Smooth muscle cell (in vitro differentiated cells): ENCODE measurements around the gene MROH2A. TPM values are rescaled to one million over a fixed set of nuclear protein-coding genes. Genes with fewer than 3 reads are reported as not detected.

Source experiments
- DNase-seq: peaks from one replicate; lab custom pipeline; 2025; ENCODE audit not compliant: unreplicated experiment; lab: John Stamatoyannopoulos, UW
- H2AFZ ChIP-seq: fragments of 200-600 bp; sonication (generic); 2 replicates; pipeline ENCODE4 v1.6.0; 2016; ENCODE audit warnings: antibody characterized with exemption, low read depth, mild to moderate bottlenecking
- H3F3A ChIP-seq: fragments of 200-600 bp; sonication (generic); 2 replicates; pipeline ENCODE4 v1.6.0; 2017; ENCODE audit warnings: antibody characterized with exemption, low read depth
- H3K27ac ChIP-seq: fragments of 200-600 bp; sonication (generic); 2 replicates; pipeline ENCODE4 v1.5.1; 2016; ENCODE audit warnings: low read depth, mild to moderate bottlenecking
- H3K27me3 ChIP-seq: fragments of 200-600 bp; sonication (generic); 2 replicates; pipeline ENCODE4 v1.6.1; 2016; ENCODE audit warnings: low read depth, mild to moderate bottlenecking
- H3K36me3 ChIP-seq: fragments of 200-600 bp; sonication (generic); 2 replicates; pipeline ENCODE4 v1.5.1; 2016; ENCODE audit warnings: low read depth
- H3K4me1 ChIP-seq: fragments of 200-600 bp; sonication (generic); 2 replicates; pipeline ENCODE4 v1.5.1; 2016; ENCODE audit warnings: low read depth
- H3K4me2 ChIP-seq: fragments of 200-600 bp; sonication (generic); 2 replicates; pipeline ENCODE4 v1.6.0; 2016; ENCODE audit warnings: mild to moderate bottlenecking
- H3K4me3 ChIP-seq: fragments of 200-600 bp; sonication (generic); 2 replicates; pipeline ENCODE4 v1.5.1; 2016; ENCODE audit warnings: mild to moderate bottlenecking
- H3K79me2 ChIP-seq: fragments of 200-600 bp; sonication (generic); 2 replicates; pipeline ENCODE4 v1.6.0; 2016; ENCODE audit warnings: low read depth, mild to moderate bottlenecking
- H3K9ac ChIP-seq: fragments of 200-600 bp; sonication (generic); 2 replicates; pipeline ENCODE4 v1.6.0; 2016; ENCODE audit warnings: low read depth
- H3K9me3 ChIP-seq: fragments of 200-600 bp; sonication (generic); replicated peaks from 2 replicates; pipeline ENCODE4 v1.5.1; 2016; ENCODE audit warnings: low read depth
- H4K20me1 ChIP-seq: fragments of 200-600 bp; sonication (generic); 2 replicates; pipeline ENCODE4 v1.6.0; 2016; ENCODE audit warnings: low read depth
- CTCF ChIP-seq: fragments of 200-600 bp; sonication (generic); IDR thresholded peaks from 2 replicates; pipeline ENCODE4 v1.5.1; 2017; ENCODE audit warnings: borderline replicate concordance, mild to moderate bottlenecking, antibody characterized with exemption; ENCODE audit not compliant: insufficient read depth, poor library complexity, severe bottlenecking
- WGBS: methylation state at CpG from one replicate; pipeline ENCODE4 v1.1.7; 2016; ENCODE audit warnings: low lambda C conversion rate; 5-methylcytosine and 5-hydroxymethylcytosine counted together
- polyA plus RNA-seq: library from polyadenylated mRNA; unstranded; fragments of >200 nt; fragmentation: Nextera tagmentation; extraction: Ambion mirVana; gene quantifications from 2 replicates; pipeline ENCODE4 v1.2.1, GENCODE V29; 2016
- total RNA-seq: library from RNA; depleted of rRNA; stranded (reverse); fragments of >200 nt; gene quantifications from 2 replicates; pipeline ENCODE4 v1.2.3, GENCODE V29; 2014

MROH2A gene
- total and polyA plus RNA-seq, 2 experiments from 2014 or later = not detected

GRCh38 chr2:233844064-233844807, 66.1 kb downstream of the MROH2A start:
- Histone ChIP-seq H3K4me1 (no peaks in the 10 kb centered on the region), H3F3A (no peaks in the 10 kb centered on the region), H3K27ac (no peak overlapping the region), H2AFZ (no peak overlapping the region), H3K9ac (no peak overlapping the region), H3K4me2 (no peak overlapping the region), H3K27me3 (no peaks in the 10 kb centered on the region), H3K4me3 (no peak overlapping the region), H3K79me2 (no peaks in the 10 kb centered on the region), H3K9me3 (no peaks in the 10 kb centered on the region), H4K20me1 (no peaks in the 10 kb centered on the region), H3K36me3 (no peaks in the 10 kb centered on the region)
- TF ChIP-seq CTCF = no peak
- DNase-seq = no peak
- WGBS = 94% methylated on average over 19 of the region's 19 CpGs

GRCh38 chr2:233844836-233845235, 66.7 kb downstream of the MROH2A start:
- Histone ChIP-seq H2AFZ (no peak overlapping the region), H4K20me1 (no peaks in the 10 kb centered on the region), H3K36me3 (no peaks in the 10 kb centered on the region), H3K4me1 (no peaks in the 10 kb centered on the region), H3K9me3 (no peaks in the 10 kb centered on the region), H3K9ac (no peak overlapping the region), H3K4me2 (no peak overlapping the region), H3F3A (no peaks in the 10 kb centered on the region), H3K27ac (no peak overlapping the region), H3K4me3 (no peak overlapping the region), H3K79me2 (peaks cover 4% of the 10 kb centered on the region), H3K27me3 (no peaks in the 10 kb centered on the region)
- 100% methylated on average over 3 of the region's 3 CpGs for WGBS
- no peak for TF ChIP-seq CTCF
- no peak for DNase-seq

GRCh38 chr2:233845301-233846060, 67.4 kb downstream of the MROH2A start:
- Histone ChIP-seq H3K36me3 (no peaks in the 10 kb centered on the region), H3K27ac (no peak overlapping the region), H3K9ac (no peak overlapping the region), H3K4me2 (no peak overlapping the region), H3K9me3 (no peaks in the 10 kb centered on the region), H3F3A (no peaks in the 10 kb centered on the region), H3K27me3 (no peaks in the 10 kb centered on the region), H3K4me1 (no peaks in the 10 kb centered on the region), H4K20me1 (no peaks in the 10 kb centered on the region), H3K79me2 (peaks cover 6% of the 10 kb centered on the region), H2AFZ (no peak overlapping the region), H3K4me3 (no peak overlapping the region)
- no peak for TF ChIP-seq CTCF
- 96% methylated on average over 1 of the region's 1 CpG for WGBS
- no peak for DNase-seq
